GM18909 (cell line): ENCODE results near the gene CLIC3.
A peak's percentile ranks its signal among the peaks of the same experiment; 100 is the strongest.

Experiments used
- ATAC-seq: cut with Tn5 transposase; IDR thresholded peaks from one replicate; pipeline ENCODE4 v1.9.1; 2021; ENCODE audit warnings: mild to moderate bottlenecking; ENCODE audit not compliant: unreplicated experiment, poor library complexity

Gene CLIC3

GRCh38 chr9:136957461-136957860 lies 38.9 kb downstream of the CLIC3 start:
- no peak for ATAC-seq

- no peak for ATAC-seq
Measured at GRCh38 chr9:136956604-136957003, 39.8 kb downstream of the CLIC3 start.

- ATAC-seq: no peak
Measured at GRCh38 chr9:136955943-136956335, 40.4 kb downstream of the CLIC3 start.

- ATAC-seq: no peak
Measured at GRCh38 chr9:136955202-136955942, 41.0 kb downstream of the CLIC3 start.

GRCh38 chr9:136954270-136955083 lies 41.9 kb downstream of the CLIC3 start:
- ATAC-seq: no peak

- no peak for ATAC-seq
Measured at GRCh38 chr9:136953771-136954269, 42.5 kb downstream of the CLIC3 start.

- no peak for ATAC-seq
Measured at GRCh38 chr9:136952876-136953770, 43.2 kb downstream of the CLIC3 start.

GRCh38 chr9:136952321-136952850 lies 44.0 kb downstream of the CLIC3 start:
- no peak for ATAC-seq

GRCh38 chr9:136951541-136952320 lies 44.6 kb downstream of the CLIC3 start, which contains the start of gene LCN12:
Gene LCN12 (plus strand): TSS chr9:136952273. CDS start chr9:136952328, 55 bp downstream.
- no peak for ATAC-seq

GRCh38 chr9:136950656-136951276 lies 45.6 kb downstream of the CLIC3 start:
- no peak for ATAC-seq

- ATAC-seq: peak; percentile 81
Measured at GRCh38 chr9:136949817-136950655, 46.3 kb downstream of the CLIC3 start.

- ATAC-seq: no peak
Measured at GRCh38 chr9:136949239-136949816, 47.0 kb downstream of the CLIC3 start.

GRCh38 chr9:136947955-136948510 lies 48.3 kb downstream of the CLIC3 start:
- no peak for ATAC-seq

- no peak for ATAC-seq
Measured at GRCh38 chr9:136947028-136947891, 49.1 kb downstream of the CLIC3 start.

GRCh38 chr9:136946228-136947027 lies 49.9 kb downstream of the CLIC3 start:
- no peak for ATAC-seq
